PC-3 (cell line): ENCODE results near the gene STK4. TPM values are rescaled to one million over a fixed set of nuclear protein-coding genes. Genes with fewer than 3 reads are reported as not detected.
"Not testable (repeated sequence)": the region's sequence is repeated elsewhere in the genome, so short reads cannot be mapped to it uniquely, and the experiment has no call there.

Experiments used
- ATAC-seq: fragments of 200-7000 bp; cut with Tn5 transposase; 2 replicates; pipeline ENCODE4 v1.9.1; 2020; ENCODE audit warnings: mild to moderate bottlenecking, moderate library complexity
- BruUV-seq: library from RNA; stranded (reverse); fragments of 400-500 nt; replicated peaks from 2 replicates; lab custom pipeline; 2021; lab: Mats Ljungman, UMichigan
- CTCF ChIA-PET: fragments of 300-600 bp; sonication (Branson Sonifier 250); formaldehyde crosslinking; loops from one replicate; lab custom pipeline; 2022; ENCODE audit warnings: antibody characterized with exemption; lab: Charles Lee
- POLR2A ChIA-PET: fragments of 300-600 bp; sonication (Branson Sonifier 250); formaldehyde crosslinking; loops from one replicate; lab custom pipeline; 2022; ENCODE audit warnings: antibody characterized with exemption; ENCODE audit not compliant: unreplicated experiment; lab: Charles Lee
- DNase-seq: peaks from one replicate; pipeline ENCODE4 v3.0.0-alpha.2; 2015
- H2AFZ ChIP-seq: fragments of 300-600 bp; sonication (generic); 2 replicates; pipeline ENCODE4 v1.6.0; 2016; ENCODE audit warnings: antibody characterized with exemption, low read length
- H3F3A ChIP-seq: fragments of 300-600 bp; sonication (generic); one replicate; pipeline ENCODE4 v1.6.0; 2017; ENCODE audit warnings: antibody characterized with exemption, low read length, control low read depth, mild to moderate bottlenecking; ENCODE audit not compliant: unreplicated experiment
- H3K27ac ChIP-seq: fragments of 300-600 bp; sonication (generic); 2 replicates; pipeline ENCODE4 v1.5.1; 2016; ENCODE audit warnings: mild to moderate bottlenecking, low read length
- H3K27me3 ChIP-seq: fragments of 300-600 bp; sonication (generic); 2 replicates; pipeline ENCODE4 v1.6.1; 2016; ENCODE audit warnings: low read length, mixed read lengths
- H3K36me3 ChIP-seq: fragments of 300-600 bp; sonication (generic); 2 replicates; pipeline ENCODE4 v1.6.1; 2016; ENCODE audit warnings: low read depth, mixed run types, low read length, mixed read lengths
- H3K4me1 ChIP-seq: fragments of 300-600 bp; sonication (generic); 2 replicates; pipeline ENCODE4 v1.5.1; 2016; ENCODE audit warnings: low read length; ENCODE audit not compliant: insufficient read depth
- H3K4me2 ChIP-seq: fragments of 300-600 bp; sonication (generic); 2 replicates; pipeline ENCODE4 v1.6.0; 2016; ENCODE audit warnings: low read length
- H3K4me3 ChIP-seq: fragments of 300-600 bp; sonication (generic); 2 replicates; pipeline ENCODE4 v1.5.1; 2016; ENCODE audit warnings: mild to moderate bottlenecking, low read length, mixed read lengths
- H3K79me2 ChIP-seq: fragments of 300-600 bp; sonication (generic); 2 replicates; pipeline ENCODE4 v1.6.1; 2017; ENCODE audit warnings: low read length, mixed read lengths
- H3K9ac ChIP-seq: fragments of 300-600 bp; sonication (generic); 2 replicates; pipeline ENCODE4 v1.6.0; 2016; ENCODE audit warnings: mild to moderate bottlenecking, low read length
- H3K9me2 ChIP-seq: fragments of 300-600 bp; sonication (generic); replicated peaks from 2 replicates; pipeline ENCODE4 v1.6.1; 2016; ENCODE audit warnings: mixed run types, low read length, mixed read lengths
- H3K9me3 ChIP-seq: fragments of 300-600 bp; sonication (generic); 2 replicates; pipeline ENCODE4 v1.6.1; 2016; ENCODE audit warnings: low read length, mixed read lengths
- H4K20me1 ChIP-seq: fragments of 300-600 bp; sonication (generic); 2 replicates; pipeline ENCODE4 v1.6.1; 2016; ENCODE audit warnings: low read length, mixed read lengths
- EZH2 ChIP-seq: fragments of 300-600 bp; sonication (generic); IDR thresholded peaks from one replicate; pipeline ENCODE4 v1.6.1; 2017; ENCODE audit warnings: antibody characterized with exemption, mild to moderate bottlenecking, low read length; ENCODE audit not compliant: unreplicated experiment
- EZH2phosphoT487 ChIP-seq: fragments of 300-600 bp; sonication (generic); IDR thresholded peaks from 2 replicates; pipeline ENCODE4 v1.6.1; 2018; ENCODE audit warnings: mild to moderate bottlenecking, antibody characterized with exemption, low read length, borderline replicate concordance
- intact Hi-C: fragments of 100-400 bp; cut with micrococcal nuclease; formaldehyde crosslinking; loops from 2 replicates; pipeline ENCODE4 v1.9.0; 2023
- total RNA-seq: library from RNA; depleted of rRNA; stranded (reverse); fragments of >200 nt; gene quantifications from 2 replicates; pipeline ENCODE4 v1.2.3, GENCODE V29; 2014
- TF ChIP-seq, protein P1 (sequence below): fragments of 300-600 bp; sonication (generic); conservative IDR thresholded peaks from 2 replicates; pipeline ENCODE4 v1.5.1; 2017; ENCODE audit warnings: antibody characterized with exemption, low read depth, mild to moderate bottlenecking, low read length

STK4 gene
- total RNA-seq, 1 experiment from 2014 or later, result 18.6 TPM

DNA sequence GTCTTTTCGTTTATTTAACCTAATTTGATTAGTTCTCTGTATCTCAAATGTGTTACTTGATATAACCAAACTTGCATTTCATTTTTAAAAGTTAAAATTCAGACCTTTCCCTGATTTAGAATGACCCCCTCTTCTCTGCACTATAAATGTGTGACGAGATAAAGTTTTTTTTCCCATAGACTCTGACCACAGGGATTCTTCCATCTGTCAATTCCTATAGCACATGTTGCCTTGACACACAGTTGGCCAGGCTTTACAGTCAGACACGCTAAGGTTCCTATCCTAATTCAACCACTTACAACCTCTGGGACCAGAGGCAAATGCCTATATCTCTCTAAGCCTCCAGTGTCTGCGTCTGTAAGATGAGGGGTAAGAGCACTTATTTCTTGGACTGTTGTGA, 94.0 kb downstream of the STK4 start:
- H3K36me3 ChIP-seq, result no peaks in the 10 kb centered on the region
- no peak overlapping the region for H2AFZ ChIP-seq
- no TSS peak for BruUV-seq
- TF ChIP-seq EZH2phosphoT487 (no peak), EZH2 (no peak)
- TF ChIP-seq, protein P1, sequence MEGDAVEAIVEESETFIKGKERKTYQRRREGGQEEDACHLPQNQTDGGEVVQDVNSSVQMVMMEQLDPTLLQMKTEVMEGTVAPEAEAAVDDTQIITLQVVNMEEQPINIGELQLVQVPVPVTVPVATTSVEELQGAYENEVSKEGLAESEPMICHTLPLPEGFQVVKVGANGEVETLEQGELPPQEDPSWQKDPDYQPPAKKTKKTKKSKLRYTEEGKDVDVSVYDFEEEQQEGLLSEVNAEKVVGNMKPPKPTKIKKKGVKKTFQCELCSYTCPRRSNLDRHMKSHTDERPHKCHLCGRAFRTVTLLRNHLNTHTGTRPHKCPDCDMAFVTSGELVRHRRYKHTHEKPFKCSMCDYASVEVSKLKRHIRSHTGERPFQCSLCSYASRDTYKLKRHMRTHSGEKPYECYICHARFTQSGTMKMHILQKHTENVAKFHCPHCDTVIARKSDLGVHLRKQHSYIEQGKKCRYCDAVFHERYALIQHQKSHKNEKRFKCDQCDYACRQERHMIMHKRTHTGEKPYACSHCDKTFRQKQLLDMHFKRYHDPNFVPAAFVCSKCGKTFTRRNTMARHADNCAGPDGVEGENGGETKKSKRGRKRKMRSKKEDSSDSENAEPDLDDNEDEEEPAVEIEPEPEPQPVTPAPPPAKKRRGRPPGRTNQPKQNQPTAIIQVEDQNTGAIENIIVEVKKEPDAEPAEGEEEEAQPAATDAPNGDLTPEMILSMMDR, result no peak
- H3K4me2 ChIP-seq, result no peak overlapping the region
- DNase-seq, result no peak
- no peak for ATAC-seq
- peaks cover 14% of the 10 kb centered on the region for H3K79me2 ChIP-seq
- H3K9me2 ChIP-seq, result no peaks in the 10 kb centered on the region
- no peak overlapping the region for H3K4me3 ChIP-seq
- no peaks in the 10 kb centered on the region for H4K20me1 ChIP-seq
- no peaks in the 10 kb centered on the region for H3K9me3 ChIP-seq
- H3K9ac ChIP-seq, result no peak overlapping the region
- H3K4me1 ChIP-seq, result peaks cover 55% of the 10 kb centered on the region
- ChIA-PET POLR2A (interaction anchor here (0.6 kb wide), 2 partner anchors 9 to 85 kb away, joined by 3 to 4 read pairs; no protein-coding TSS in a partner anchor), CTCF (interaction anchor here (0.6 kb wide), 1 partner anchor 78 kb away, joined by 5 read pairs; no protein-coding TSS in a partner anchor)
- 0 out of 2 replicates have a peak overlapping the region, but pooled peaks have one; percentile 51 for H3K27ac ChIP-seq
- intact Hi-C loops, result no loop called here
- no peaks in the 10 kb centered on the region for H3F3A ChIP-seq
- H3K27me3 ChIP-seq, result no peaks in the 10 kb centered on the region

DNA sequence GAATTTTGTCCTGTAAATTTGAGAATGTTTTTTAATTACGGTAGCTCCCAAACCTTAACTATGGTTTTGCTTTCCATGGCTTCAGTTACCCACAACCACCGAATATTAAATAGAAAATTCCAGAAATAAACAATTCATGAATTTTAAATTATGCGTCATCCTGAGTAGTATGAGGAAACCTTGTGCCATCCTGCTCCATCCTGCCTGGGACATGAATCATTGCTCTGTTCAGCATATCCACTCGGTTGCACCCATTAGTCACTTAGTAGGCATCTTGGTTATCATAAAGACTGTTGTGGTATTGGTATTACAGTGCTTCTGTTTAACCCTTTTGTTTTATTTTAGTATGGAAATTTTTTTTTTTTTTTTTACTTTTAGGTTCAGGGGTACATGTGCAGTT, 94.9 kb downstream of the STK4 start:
- ChIA-PET POLR2A (interaction anchor here (0.7 kb wide), 1 partner anchor 13 kb away, joined by 4 read pairs; no protein-coding TSS in a partner anchor), CTCF (interaction anchor here (0.9 kb wide), 1 partner anchor 34 kb away, joined by 3 read pairs; no protein-coding TSS in a partner anchor)
- Histone ChIP-seq H4K20me1 (no peaks in the 10 kb centered on the region), H3K9me3 (no peaks in the 10 kb centered on the region), H3K27me3 (no peaks in the 10 kb centered on the region), H3K9me2 (no peaks in the 10 kb centered on the region), H3F3A (no peaks in the 10 kb centered on the region), H3K4me3 (0 out of 2 replicates have a peak overlapping the region, but pooled peaks have one; percentile 7), H3K4me2 (peak overlapping the region; percentile 42), H3K4me1 (peaks cover 52% of the 10 kb centered on the region), H3K36me3 (no peaks in the 10 kb centered on the region), H3K27ac (peak overlapping the region; percentile 57), H2AFZ (no peak overlapping the region), H3K9ac (no peak overlapping the region), H3K79me2 (peaks cover 16% of the 10 kb centered on the region)
- TF ChIP-seq EZH2 (no peak), EZH2phosphoT487 (no peak)
- TF ChIP-seq, protein P1, result no peak
- intact Hi-C loops, result loop anchor here (1.0 kb wide), 1 partner anchor 27 kb away; no protein-coding TSS in a partner anchor
- BruUV-seq, result no TSS peak
- DNase-seq (peak; percentile 96), ATAC-seq (peak; percentile 93)

DNA sequence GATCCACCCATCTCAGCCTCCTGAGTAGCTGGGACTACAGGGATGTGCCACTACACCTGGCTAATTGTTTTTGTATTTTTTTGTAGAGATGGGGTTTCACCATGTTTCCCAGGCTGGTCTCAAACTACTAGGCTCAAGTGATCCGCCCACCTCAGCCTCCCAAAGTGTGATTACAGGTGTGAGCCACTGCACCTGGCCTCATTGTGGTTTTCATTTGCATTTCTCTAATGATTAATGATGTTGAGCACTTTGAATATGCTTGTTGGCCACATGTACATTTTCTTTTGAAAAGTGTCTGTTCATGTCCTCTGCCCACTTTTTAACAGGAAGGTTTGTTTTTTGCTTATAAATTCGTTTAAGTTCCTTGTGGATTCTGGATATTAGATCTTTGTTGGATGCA, 96.8 kb downstream of the STK4 start:
- POLR2A ChIA-PET, BruUV-seq, intact Hi-C loops: not testable (repeated sequence)

More for the DNA sequence above, 96.8 kb downstream of the STK4 start:
- CTCF ChIA-PET, DNase-seq, H3K4me2 ChIP-seq, H3K9me2 ChIP-seq, H3K9me3 ChIP-seq, H3K27me3 ChIP-seq, H3K36me3 ChIP-seq, H3F3A ChIP-seq, H4K20me1 ChIP-seq, H3K4me3 ChIP-seq, H3K9ac ChIP-seq, ATAC-seq, H3K27ac ChIP-seq, H2AFZ ChIP-seq: not testable (repeated sequence)
- peaks cover 16% of the 10 kb centered on the region for H3K79me2 ChIP-seq
- peaks cover 52% of the 10 kb centered on the region for H3K4me1 ChIP-seq
